Endometrium (tissue), 2 donors: ENCODE results near the gene DDX56.
"Not testable (repeated sequence)": the region's sequence is repeated elsewhere in the genome, so short reads cannot be mapped to it uniquely, and the experiment has no call there.

Source experiments
- FAIRE-seq: peaks from 2 replicates; lab custom pipeline; 2012; peaks lifted over from hg19 to GRCh38; lab: Jason Lieb, UNC
- donor health status: control.
- donor health status: control.

Gene DDX56

GRCh38 chr7:44573464-44574286, at the start of gene DDX56:
Gene DDX56, minus strand, starts transcription at chr7:44573908. Its CDS starts 13 bp downstream, at chr7:44573895.
- no peak for FAIRE-seq

GRCh38 chr7:44622342-44623151, 48.8 kb upstream of the DDX56 start:
- no peak for FAIRE-seq

GRCh38 chr7:44621750-44622103, 48.0 kb upstream of the DDX56 start:
- no peak for FAIRE-seq

- FAIRE-seq, result no peak
These were observed 47.5 kb upstream of the DDX56 start for GRCh38 chr7:44621034-44621749.

GRCh38 chr7:44618753-44619152, 45.0 kb upstream of the DDX56 start:
- no peak for FAIRE-seq

- no peak for FAIRE-seq
These were observed 44.3 kb upstream of the DDX56 start for GRCh38 chr7:44618045-44618444.

- FAIRE-seq, result no peak
These were observed 43.6 kb upstream of the DDX56 start for GRCh38 chr7:44617225-44617890.

- no peak for FAIRE-seq
These were observed 42.8 kb upstream of the DDX56 start for GRCh38 chr7:44616545-44616944.

- no peak for FAIRE-seq
These were observed 42.1 kb upstream of the DDX56 start for GRCh38 chr7:44615793-44616192.

- FAIRE-seq, result no peak
These were observed 41.5 kb upstream of the DDX56 start for GRCh38 chr7:44615149-44615611.

- FAIRE-seq, result no peak
These were observed 36.1 kb upstream of the DDX56 start for GRCh38 chr7:44609829-44610228.

GRCh38 chr7:44608916-44609648, 35.4 kb upstream of the DDX56 start:
- no peak for FAIRE-seq

- no peak for FAIRE-seq
These were observed 33.7 kb upstream of the DDX56 start for GRCh38 chr7:44607141-44608068.

GRCh38 chr7:44606341-44607140, 32.8 kb upstream of the DDX56 start, which contains the start of gene OGDH:
Gene OGDH, plus strand, starts transcription at chr7:44606627. Its CDS starts 17,717 bp downstream, at chr7:44624344.
- peak; percentile 71 for FAIRE-seq

GRCh38 chr7:44604941-44605340, 31.2 kb upstream of the DDX56 start:
- no peak for FAIRE-seq

GRCh38 chr7:44603193-44603592, 29.5 kb upstream of the DDX56 start:
- FAIRE-seq, result no peak

- no peak for FAIRE-seq
These were observed 28.8 kb upstream of the DDX56 start for GRCh38 chr7:44602576-44602910.

- no peak for FAIRE-seq
These were observed 25.5 kb upstream of the DDX56 start for GRCh38 chr7:44599222-44599621.

GRCh38 chr7:44597181-44597580, 23.5 kb upstream of the DDX56 start:
- not testable (repeated sequence) for FAIRE-seq
